KOPT-K1 (cell line): Measurements from ENCODE around the gene ULK4.

Experiments
- H3K27ac ChIP-seq: fragments of 200-600 bp; sonication (generic); 2 replicates; pipeline ENCODE4 v1.5.1; 2016; ENCODE audit warnings: antibody characterized with exemption, mild to moderate bottlenecking, low read depth, low read length; ENCODE audit not compliant: poor library complexity, severe bottlenecking
- H3K36me3 ChIP-seq: fragments of 200-600 bp; sonication (generic); 2 replicates; pipeline ENCODE4 v1.5.1; 2017; ENCODE audit warnings: antibody characterized with exemption, mild to moderate bottlenecking, low read length, moderate library complexity; ENCODE audit not compliant: insufficient read depth
- H3K9me3 ChIP-seq: fragments of 200-600 bp; sonication (generic); 2 replicates; pipeline ENCODE4 v1.5.1; 2017; ENCODE audit warnings: antibody characterized with exemption, low read length, mild to moderate bottlenecking; ENCODE audit not compliant: insufficient read depth, poor library complexity, severe bottlenecking

The ULK4 gene

DNA sequence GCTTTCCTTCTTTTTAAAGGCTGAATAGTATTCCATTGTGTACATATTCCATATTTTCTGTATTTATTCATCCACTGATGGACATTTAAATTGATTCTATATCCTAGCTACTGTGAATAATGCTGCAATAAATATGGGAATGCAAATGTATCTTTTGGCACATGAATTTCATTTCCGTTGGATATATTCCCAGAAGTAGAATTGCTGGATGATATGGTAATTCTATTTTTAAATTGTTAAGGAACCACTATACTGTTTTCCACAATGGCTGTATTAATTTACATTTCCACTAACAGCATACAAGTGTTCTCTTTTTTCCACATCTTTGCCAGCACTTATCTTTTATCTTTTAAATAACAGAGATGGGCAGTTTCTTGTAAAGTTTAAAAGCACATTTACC lies 459.9 kb downstream of the ULK4 start:
- no peaks in the 10 kb centered on the region for H3K36me3 ChIP-seq
- no peak overlapping the region for H3K27ac ChIP-seq
- H3K9me3 ChIP-seq: no peaks in the 10 kb centered on the region

GRCh38 chr3:41498847-41499246 lies 463.1 kb downstream of the ULK4 start:
- H3K27ac ChIP-seq: no peak overlapping the region
- H3K36me3 ChIP-seq: no peaks in the 10 kb centered on the region
- H3K9me3 ChIP-seq: no peaks in the 10 kb centered on the region

DNA sequence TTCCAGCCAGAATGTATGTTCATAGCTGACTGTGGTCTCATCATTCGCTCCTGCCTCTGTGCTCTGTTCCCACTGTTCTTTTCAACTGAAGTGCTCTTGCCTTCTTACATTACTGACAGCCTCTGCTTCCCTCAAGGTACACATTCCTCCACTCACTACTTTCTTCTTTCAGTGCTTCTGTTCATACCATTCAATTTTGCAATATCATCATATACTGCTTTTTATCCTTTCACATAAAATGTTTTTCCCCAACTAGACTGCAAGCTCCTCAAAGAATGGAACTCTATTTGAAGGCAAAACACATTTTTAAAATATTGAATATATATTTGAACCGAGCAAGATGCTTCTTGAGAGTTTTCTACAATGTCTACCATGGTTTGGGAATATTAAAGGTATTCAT lies 471.5 kb downstream of the ULK4 start:
- Histone ChIP-seq H3K9me3 (no peaks in the 10 kb centered on the region), H3K27ac (no peak overlapping the region), H3K36me3 (no peaks in the 10 kb centered on the region)

DNA sequence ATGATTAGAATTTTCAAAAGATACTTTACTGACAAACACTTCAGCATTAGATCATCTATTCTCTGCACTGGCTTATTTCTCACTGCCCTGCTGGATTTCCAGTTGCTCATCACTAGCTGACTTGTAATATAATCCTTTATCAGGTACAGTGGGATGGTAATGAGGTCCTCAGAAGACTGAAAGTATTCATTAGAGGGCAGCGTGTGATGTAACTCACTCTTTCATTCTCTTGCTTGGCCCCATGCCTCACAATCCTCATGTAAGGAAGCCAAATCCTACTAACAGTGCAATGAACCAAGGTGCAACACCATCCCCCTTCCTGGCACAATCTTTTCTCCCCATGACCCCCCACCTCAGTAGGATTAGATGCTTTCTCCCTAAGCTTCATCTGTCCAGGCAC lies 472.7 kb downstream of the ULK4 start:
- no peak overlapping the region for H3K27ac ChIP-seq
- H3K36me3 ChIP-seq: no peaks in the 10 kb centered on the region
- no peaks in the 10 kb centered on the region for H3K9me3 ChIP-seq

DNA sequence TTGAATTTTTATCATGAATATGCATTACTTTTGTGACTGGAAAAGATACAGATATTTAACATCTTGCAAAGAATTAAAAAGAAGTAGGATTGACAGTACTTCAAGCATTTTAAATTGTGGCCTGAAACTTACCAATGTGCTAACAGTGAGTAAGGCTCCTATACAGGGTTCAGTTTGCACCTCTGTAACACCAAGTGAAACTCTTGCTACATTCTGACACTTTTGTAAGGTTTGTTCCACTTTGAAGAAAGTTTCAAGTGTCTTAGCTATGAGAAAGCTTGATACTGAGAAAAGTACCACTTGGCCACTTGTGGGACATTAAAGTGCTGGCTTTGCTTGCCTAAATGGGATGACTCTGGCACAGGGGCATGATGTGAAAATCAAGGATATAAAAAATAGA lies 473.4 kb downstream of the ULK4 start:
- Histone ChIP-seq H3K9me3 (no peaks in the 10 kb centered on the region), H3K36me3 (no peaks in the 10 kb centered on the region), H3K27ac (no peak overlapping the region)

- Histone ChIP-seq H3K27ac (no peak overlapping the region), H3K36me3 (no peaks in the 10 kb centered on the region), H3K9me3 (no peaks in the 10 kb centered on the region)
Observed at GRCh38 chr3:41485484-41485883, 476.4 kb downstream of the ULK4 start.

DNA sequence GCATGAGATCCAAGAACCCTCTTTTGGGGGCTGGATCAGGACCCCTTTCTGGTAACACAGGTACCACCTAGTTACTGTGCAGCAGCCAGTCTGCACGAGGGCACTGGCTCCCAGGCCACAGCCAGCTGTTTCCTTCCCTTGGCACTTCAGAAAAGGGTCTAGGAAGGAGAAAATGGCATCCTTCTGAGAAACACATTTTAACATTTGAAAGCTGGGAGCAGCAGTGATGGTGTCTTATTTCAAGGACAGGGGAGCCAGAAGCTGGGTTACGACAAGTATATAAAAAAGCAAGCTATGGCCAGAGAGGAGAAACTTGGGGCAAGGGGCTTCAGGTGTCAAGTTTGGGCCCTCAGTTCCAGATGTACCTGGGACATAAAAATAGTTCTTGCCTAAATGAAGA lies 479.8 kb downstream of the ULK4 start:
- Histone ChIP-seq H3K27ac (no peak overlapping the region), H3K9me3 (no peaks in the 10 kb centered on the region), H3K36me3 (no peaks in the 10 kb centered on the region)

- peaks cover 1% of the 10 kb centered on the region for H3K9me3 ChIP-seq
- H3K27ac ChIP-seq: no peak overlapping the region
- no peaks in the 10 kb centered on the region for H3K36me3 ChIP-seq
Observed at GRCh38 chr3:41478278-41478677, 483.6 kb downstream of the ULK4 start.

DNA sequence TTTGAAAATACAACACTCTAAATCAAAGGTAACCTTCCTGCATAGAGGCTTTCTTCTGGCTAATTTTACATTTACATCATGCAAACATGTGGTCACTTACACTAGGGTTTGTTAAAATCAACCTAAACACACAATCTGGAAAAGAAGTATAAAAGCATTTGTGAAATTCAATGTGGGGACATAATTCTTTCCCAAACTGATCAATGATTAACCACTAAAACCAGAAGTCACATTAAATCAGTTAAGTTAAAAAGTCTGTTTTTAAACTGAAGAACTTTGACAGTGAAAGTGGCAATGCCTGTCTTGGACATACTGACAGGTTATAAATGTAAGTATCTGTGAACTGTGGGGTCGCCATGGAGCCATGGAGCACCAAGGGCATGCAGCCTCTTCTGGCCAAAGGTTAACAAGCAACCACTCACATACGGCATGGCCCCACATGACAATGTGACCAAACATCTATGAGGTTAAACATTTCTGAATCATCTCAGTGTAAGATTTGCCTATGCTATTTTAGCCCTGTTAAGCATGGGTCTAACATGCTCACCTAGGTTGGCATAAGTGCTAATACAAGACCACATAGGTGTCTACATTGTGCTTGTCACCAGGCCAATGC lies 484.4 kb downstream of the ULK4 start:
- H3K36me3 ChIP-seq: no peaks in the 10 kb centered on the region
- peaks cover 9% of the 10 kb centered on the region for H3K9me3 ChIP-seq
- no peak overlapping the region for H3K27ac ChIP-seq

- Histone ChIP-seq H3K36me3 (no peaks in the 10 kb centered on the region), H3K27ac (no peak overlapping the region), H3K9me3 (peaks cover 15% of the 10 kb centered on the region)
Observed at GRCh38 chr3:41469083-41469482, 492.8 kb downstream of the ULK4 start.

DNA sequence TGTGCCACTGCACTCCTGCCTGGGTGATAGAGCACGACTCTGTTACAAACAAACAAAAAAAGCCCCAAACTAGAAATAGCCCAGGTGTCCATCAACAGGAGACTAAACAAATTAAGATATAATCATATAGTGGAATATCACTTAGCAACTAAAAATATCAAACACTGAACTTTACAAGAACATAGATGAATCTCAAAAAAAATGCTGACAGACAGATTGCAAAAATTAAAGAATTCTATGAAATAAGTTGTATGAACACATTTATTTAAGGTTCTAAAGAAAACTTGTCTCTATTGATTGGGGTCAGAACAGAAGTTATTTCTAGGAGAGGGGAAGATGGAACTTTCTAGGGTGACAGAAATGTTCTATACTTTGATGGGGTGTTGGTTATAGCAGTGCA lies 494.4 kb downstream of the ULK4 start:
- Histone ChIP-seq H3K9me3 (peaks cover 6% of the 10 kb centered on the region), H3K36me3 (no peaks in the 10 kb centered on the region), H3K27ac (no peak overlapping the region)

- no peaks in the 10 kb centered on the region for H3K9me3 ChIP-seq
- H3K27ac ChIP-seq: no peak overlapping the region
- no peaks in the 10 kb centered on the region for H3K36me3 ChIP-seq
Observed at GRCh38 chr3:41464858-41465257, 497.0 kb downstream of the ULK4 start.

DNA sequence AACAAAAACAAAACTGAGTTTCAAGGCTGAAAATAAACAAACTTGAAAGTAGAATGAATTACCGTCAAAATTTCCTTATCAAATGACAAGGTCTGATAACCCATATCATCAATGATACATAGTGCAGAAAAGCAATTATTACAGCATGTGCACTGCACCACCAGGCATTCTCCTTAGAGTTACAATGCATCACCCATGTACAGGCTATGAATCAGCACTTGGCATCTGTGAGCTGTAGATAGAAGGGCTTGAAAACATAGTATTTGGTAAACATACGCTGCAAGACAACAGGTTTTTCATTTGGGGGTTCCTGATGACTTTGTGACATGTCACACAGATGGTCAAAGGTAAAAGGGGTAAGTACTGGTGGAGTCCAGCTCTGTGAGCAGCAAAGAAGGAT lies 497.5 kb downstream of the ULK4 start:
- Histone ChIP-seq H3K9me3 (no peaks in the 10 kb centered on the region), H3K36me3 (no peaks in the 10 kb centered on the region), H3K27ac (no peak overlapping the region)

DNA sequence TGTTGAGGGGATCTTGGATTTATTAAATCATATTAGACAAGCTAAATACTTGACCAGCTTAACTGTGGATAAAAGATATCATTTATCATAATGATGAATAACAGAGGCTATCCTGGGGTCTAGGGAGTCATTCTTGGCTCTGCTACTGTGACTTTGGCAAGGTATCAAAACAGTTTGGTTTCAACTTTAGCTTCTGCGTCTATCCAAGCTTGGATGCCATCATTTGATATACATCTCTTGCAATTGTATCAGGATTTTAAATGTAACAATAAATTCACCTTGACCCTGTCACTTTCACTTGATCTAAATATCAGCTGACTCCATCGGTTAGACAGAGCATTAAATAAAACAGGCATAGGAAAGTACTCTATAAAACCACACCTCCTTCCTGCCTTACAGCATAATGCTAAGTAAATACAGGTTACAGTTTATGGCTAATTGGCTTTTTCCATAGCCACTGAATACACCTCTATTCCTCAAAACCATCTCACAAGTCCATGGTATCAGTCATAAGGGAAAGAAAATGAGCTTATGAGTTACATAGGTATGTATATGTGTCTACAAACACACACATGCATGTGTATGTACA lies 499.7 kb downstream of the ULK4 start:
- H3K9me3 ChIP-seq: no peaks in the 10 kb centered on the region
- no peaks in the 10 kb centered on the region for H3K36me3 ChIP-seq
- H3K27ac ChIP-seq: no peak overlapping the region

- Histone ChIP-seq H3K9me3 (no peaks in the 10 kb centered on the region), H3K27ac (no peak overlapping the region), H3K36me3 (no peaks in the 10 kb centered on the region)
Observed at GRCh38 chr3:41460736-41461135, 501.2 kb downstream of the ULK4 start.

DNA sequence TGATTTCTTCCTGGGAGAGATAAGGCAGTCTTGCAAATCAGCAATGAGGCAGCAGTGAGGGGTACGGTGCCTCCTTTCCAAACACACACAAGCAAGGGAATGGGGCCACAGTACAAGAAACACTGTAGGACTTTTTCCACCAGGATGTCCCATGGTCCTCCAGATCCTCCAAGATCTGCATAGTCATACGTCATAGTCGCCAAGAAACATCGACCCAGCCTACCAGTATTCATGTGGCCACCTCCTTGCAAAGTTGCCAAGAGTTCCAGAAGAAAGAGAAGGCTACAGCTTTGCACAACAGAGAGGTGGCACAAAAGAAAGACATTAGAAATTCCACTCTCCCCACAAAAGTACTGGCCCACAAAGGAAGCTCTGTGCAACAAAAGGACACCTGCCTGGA lies 504.7 kb downstream of the ULK4 start:
- Histone ChIP-seq H3K9me3 (no peaks in the 10 kb centered on the region), H3K36me3 (no peaks in the 10 kb centered on the region), H3K27ac (no peak overlapping the region)
